ENCODE data around the gene IPO4.

Gene IPO4

DNA sequence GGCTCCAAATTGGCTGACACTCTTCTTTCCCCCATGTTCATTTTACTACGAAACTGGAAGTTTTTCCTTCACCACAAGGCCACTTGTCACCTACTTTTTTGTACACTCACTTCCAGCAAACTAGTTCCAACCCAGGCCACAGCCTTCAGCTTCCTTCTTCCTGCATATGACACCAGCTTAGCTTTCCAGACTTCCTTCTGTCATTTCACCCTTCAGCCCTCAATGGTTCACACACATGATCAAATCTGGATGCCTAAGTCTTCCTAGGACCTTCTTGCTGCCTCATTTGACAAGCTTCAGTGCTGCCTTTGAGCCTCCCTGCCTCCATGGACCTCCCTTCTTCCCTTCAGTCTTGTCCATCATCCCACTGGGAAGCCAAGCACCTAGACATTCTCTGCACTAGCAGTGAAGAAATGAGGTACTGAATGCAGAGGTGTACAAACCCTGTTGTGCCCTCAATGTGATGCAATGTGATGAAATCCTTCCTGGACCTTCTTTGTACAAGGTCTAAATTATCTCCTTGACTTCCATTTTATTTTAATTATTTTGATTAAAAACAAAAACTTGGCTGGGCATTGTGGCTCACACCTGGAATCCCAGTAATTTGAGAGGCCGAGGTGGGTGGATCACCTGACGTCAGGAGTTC, 21.0 kb downstream of the IPO4 start:
- TF ChIP-seq, protein P1, sequence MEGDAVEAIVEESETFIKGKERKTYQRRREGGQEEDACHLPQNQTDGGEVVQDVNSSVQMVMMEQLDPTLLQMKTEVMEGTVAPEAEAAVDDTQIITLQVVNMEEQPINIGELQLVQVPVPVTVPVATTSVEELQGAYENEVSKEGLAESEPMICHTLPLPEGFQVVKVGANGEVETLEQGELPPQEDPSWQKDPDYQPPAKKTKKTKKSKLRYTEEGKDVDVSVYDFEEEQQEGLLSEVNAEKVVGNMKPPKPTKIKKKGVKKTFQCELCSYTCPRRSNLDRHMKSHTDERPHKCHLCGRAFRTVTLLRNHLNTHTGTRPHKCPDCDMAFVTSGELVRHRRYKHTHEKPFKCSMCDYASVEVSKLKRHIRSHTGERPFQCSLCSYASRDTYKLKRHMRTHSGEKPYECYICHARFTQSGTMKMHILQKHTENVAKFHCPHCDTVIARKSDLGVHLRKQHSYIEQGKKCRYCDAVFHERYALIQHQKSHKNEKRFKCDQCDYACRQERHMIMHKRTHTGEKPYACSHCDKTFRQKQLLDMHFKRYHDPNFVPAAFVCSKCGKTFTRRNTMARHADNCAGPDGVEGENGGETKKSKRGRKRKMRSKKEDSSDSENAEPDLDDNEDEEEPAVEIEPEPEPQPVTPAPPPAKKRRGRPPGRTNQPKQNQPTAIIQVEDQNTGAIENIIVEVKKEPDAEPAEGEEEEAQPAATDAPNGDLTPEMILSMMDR (IDR thresholded peaks at IDR 0.05; ENCODE audit: low read depth, low read length, missing control alignments) = no peak
- H3K4me3 ChIP-seq (ENCODE audit: low read depth, low read length) = no peak overlapping the region
- DNase-seq (ENCODE audit: low read depth) = no peak

DNA sequence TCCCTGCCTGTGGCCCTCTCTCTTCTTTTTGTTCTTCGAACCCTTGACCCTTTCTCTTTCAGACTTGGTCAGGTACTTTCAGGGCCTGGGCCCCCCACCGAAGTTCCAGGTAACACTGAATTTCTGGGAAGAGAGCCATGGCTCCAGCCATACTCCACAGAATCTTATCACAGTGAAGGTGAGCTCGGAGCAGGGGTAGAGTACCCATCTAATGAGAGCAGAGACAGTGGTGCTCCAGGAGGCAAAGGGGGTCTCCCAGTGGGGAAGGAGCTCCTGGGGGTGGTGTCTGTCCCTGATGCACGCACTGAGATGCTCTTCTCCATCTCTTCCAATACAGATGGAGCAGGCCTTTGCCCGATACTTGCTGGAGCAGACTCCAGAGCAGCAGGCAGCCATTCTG, 22.8 kb downstream of the IPO4 start:
- TF ChIP-seq, protein P1 (IDR thresholded peaks at IDR 0.05; ENCODE audit: low read depth, low read length, missing control alignments) = no peak
- no peak for DNase-seq (ENCODE audit: low read depth)
- H3K4me3 ChIP-seq (ENCODE audit: low read depth, low read length) = no peak overlapping the region

- H3K4me3 ChIP-seq (ENCODE audit: low read depth, low read length) = no peak overlapping the region
- TF ChIP-seq, protein P1 (IDR thresholded peaks at IDR 0.05; ENCODE audit: low read depth, low read length, missing control alignments) = no peak
- no peak for DNase-seq (ENCODE audit: low read depth)
These were observed 24.1 kb downstream of the IPO4 start for GRCh38 chr14:24164518-24164991.

GRCh38 chr14:24162093-24162492, 26.5 kb downstream of the IPO4 start:
- no peak for DNase-seq (ENCODE audit: low read depth)
- peak overlapping the region; percentile 81 for H3K4me3 ChIP-seq (ENCODE audit: low read depth, low read length)
- TF ChIP-seq, protein P1 (IDR thresholded peaks at IDR 0.05; ENCODE audit: low read depth, low read length, missing control alignments) = no peak

DNA sequence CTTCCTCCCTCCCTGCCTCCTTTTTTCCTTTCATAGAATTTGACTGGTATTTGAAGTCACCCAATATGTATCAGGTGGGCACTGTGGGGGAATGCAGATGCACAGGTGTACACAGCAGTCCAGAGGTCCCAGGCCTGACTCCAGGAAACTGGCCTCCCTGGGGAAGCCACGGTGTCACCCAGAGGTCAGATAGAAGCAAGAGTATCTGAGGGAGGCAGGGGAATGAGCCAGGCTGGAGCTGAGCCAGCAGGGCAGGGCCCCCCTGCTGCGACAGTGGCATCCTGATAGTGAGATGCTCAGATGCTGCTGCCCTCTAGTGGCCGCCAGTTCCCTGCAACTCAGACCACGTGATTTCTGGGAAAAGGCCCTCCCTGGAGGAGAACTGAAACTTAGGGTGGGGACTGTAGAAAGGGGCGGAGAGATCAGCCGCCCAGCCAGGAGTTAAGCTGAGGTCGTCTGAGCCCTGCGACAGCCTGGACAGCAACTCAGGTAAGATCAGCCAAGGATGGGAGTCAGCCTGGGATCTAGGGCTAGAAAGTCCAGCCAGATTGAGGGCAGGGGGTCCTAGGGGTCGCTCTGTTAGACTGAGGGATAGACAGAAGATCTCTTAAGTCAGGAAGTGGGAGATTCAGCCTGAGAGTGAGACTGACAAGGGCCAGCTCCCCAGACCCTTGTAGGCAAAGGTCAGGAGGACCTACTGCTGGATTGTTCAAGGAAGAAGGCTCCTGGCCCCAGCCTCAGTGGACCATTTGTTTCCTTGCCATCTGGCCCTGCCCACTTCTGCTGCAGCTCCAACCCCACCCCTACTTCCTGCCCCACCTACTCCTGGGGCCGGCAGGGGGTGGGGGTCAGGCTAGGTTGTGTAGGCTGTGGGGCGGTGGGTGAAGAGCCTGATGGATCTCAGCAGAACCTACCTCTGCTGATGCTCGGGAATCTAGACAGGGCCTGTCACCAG, 27.5 kb downstream of the IPO4 start, which contains the start of gene IRF9:
TSS of gene IRF9 (plus strand) at position 416 of the 955 bp plus-strand sequence. CDS start 880 bp downstream, outside the sequence.
- peak; percentile 94 for DNase-seq (ENCODE audit: low read depth)
- peak within 1 kb of the TSS; percentile 81 for H3K4me3 ChIP-seq (ENCODE audit: low read depth, low read length)
- TF ChIP-seq, protein P1 (IDR thresholded peaks at IDR 0.05; ENCODE audit: low read depth, low read length, missing control alignments) = peak; percentile 92

DNA sequence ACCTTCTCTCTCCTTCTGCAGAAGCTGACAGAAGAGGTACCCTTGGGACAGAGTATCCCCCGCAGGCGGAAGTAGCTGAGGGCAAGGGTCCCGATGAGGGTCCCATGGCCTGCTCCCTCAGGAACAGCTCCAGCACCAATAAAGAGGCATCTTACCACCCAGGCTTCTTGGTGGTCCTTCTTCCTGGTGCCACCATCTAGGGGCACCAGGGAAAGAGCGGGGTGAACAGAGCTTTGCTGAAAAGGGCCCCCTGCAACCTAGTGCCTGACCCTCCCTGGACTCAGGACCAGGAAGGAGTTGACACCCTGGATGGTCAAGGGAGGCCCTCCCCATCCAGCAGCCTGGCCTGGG, 28.1 kb downstream of the IPO4 start:
- no peak overlapping the region for H3K4me3 ChIP-seq (ENCODE audit: low read depth, low read length)
- DNase-seq (ENCODE audit: low read depth) = no peak
- TF ChIP-seq, protein P1 (IDR thresholded peaks at IDR 0.05; ENCODE audit: low read depth, low read length, missing control alignments) = no peak

Measured in GM12864 (cell line).